Esophagus muscularis mucosa (tissue), 4 donors: ENCODE measurements around the gene RFX6.

ENCODE experiments used
- CTCF ChIP-seq, 3 experiments: fragments of 200-600 bp in 2 of 3; fragments of 450-650 bp in 1 of 3; sonication (generic) in 2 of 3; IDR thresholded peaks; one replicate each; pipeline ENCODE4 v1.5.1; 2017 to 2019; ENCODE audit warnings: antibody characterized with exemption in 3 of 3, mild to moderate bottlenecking in 2 of 3, moderate library complexity in 1 of 3
- EP300 ChIP-seq: sonication (generic); formaldehyde crosslinking; IDR thresholded peaks from one replicate; pipeline ENCODE4 v1.6.1; 2017; ENCODE audit warnings: antibody characterized with exemption
- POLR2A ChIP-seq: fragments of 450-650 bp; IDR thresholded peaks from one replicate; pipeline ENCODE4 v1.6.1; 2017; ENCODE audit warnings: antibody characterized with exemption, moderate library complexity, mild to moderate bottlenecking, low read depth
- POLR2AphosphoS5 ChIP-seq, 2 donors: sonication (generic); formaldehyde crosslinking; IDR thresholded peaks; one replicate each; pipeline ENCODE4 v1.6.1; 2017; ENCODE audit warnings: antibody characterized with exemption in 2 of 2

DNA sequence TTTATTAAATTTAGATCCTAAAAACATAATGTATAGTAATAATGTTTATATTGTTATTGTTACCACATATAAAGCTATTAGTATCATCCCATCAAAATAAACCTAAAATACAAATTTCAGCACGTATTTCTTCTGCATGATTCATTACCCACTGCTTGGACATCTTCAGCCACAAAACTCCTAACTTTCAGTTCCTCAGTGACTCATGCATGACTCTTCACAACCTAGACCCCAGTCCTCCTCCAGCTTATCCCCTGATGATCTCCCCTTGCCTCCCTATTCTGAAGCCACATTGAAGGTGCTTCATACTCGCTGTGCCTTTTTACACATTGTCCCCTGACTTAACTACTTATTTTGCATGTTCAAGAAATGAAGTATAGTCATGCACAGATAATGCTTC, 37.0 kb upstream of the RFX6 start:
- TF ChIP-seq CTCF (IDR thresholded peaks at IDR 0.05) (no peak), POLR2A (no peak), POLR2AphosphoS5 (IDR thresholded peaks at IDR 0.05) (no peak), EP300 (no peak)
